GM06990 (cell line): ENCODE data around the gene KLHL34.

Source experiments
- DNase-seq: peaks from one replicate; pipeline ENCODE4 v3.0.0-alpha.2; 2011; ENCODE audit not compliant: insufficient read length; ENCODE audit errors: extremely low read depth
- H3K27me3 ChIP-seq: replicated peaks from 2 replicates; pipeline ENCODE4 v1.6.0; 2011; ENCODE audit warnings: low read length; ENCODE audit not compliant: control insufficient read depth, insufficient read depth
- H3K36me3 ChIP-seq: 2 replicates; pipeline ENCODE4 v1.5.1; 2011; ENCODE audit warnings: low read length; ENCODE audit not compliant: control insufficient read depth, insufficient read depth
- H3K4me3 ChIP-seq: replicated peaks from 2 replicates; pipeline ENCODE4 v1.5.1; 2011; ENCODE audit warnings: low read depth, mild to moderate bottlenecking, control low read depth, low read length
- TF ChIP-seq, protein P1 (sequence below): IDR thresholded peaks from 2 replicates; pipeline ENCODE4 v1.5.1; 2011; ENCODE audit warnings: low read length, control low read depth, mild to moderate bottlenecking, inconsistent platforms; ENCODE audit not compliant: insufficient read depth, poor library complexity, severe bottlenecking

The KLHL34 gene

DNA sequence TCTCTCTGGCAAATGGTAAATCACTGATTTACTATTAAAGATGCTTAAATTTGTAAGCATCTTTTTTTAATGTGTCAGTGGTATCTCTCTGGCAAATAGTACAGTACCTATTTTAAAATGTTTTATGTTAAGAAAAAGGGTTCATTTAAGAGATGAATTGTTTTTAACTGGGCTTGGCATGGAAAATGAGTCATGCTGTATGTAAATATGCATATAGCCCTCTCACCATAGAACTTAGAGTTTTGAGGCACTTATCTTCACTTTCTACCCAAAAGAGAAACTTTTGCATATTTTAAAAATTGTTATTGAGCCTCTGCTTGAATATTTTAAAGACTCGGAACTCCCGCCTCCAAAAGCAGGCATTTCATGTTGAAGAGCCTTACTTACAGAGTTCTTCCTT, 37.9 kb downstream of the KLHL34 start:
- DNase-seq: no peak
- Histone ChIP-seq H3K27me3 (no peaks in the 10 kb centered on the region), H3K4me3 (no peak overlapping the region), H3K36me3 (no peaks in the 10 kb centered on the region)
- TF ChIP-seq, protein P1, sequence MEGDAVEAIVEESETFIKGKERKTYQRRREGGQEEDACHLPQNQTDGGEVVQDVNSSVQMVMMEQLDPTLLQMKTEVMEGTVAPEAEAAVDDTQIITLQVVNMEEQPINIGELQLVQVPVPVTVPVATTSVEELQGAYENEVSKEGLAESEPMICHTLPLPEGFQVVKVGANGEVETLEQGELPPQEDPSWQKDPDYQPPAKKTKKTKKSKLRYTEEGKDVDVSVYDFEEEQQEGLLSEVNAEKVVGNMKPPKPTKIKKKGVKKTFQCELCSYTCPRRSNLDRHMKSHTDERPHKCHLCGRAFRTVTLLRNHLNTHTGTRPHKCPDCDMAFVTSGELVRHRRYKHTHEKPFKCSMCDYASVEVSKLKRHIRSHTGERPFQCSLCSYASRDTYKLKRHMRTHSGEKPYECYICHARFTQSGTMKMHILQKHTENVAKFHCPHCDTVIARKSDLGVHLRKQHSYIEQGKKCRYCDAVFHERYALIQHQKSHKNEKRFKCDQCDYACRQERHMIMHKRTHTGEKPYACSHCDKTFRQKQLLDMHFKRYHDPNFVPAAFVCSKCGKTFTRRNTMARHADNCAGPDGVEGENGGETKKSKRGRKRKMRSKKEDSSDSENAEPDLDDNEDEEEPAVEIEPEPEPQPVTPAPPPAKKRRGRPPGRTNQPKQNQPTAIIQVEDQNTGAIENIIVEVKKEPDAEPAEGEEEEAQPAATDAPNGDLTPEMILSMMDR: no peak

DNA sequence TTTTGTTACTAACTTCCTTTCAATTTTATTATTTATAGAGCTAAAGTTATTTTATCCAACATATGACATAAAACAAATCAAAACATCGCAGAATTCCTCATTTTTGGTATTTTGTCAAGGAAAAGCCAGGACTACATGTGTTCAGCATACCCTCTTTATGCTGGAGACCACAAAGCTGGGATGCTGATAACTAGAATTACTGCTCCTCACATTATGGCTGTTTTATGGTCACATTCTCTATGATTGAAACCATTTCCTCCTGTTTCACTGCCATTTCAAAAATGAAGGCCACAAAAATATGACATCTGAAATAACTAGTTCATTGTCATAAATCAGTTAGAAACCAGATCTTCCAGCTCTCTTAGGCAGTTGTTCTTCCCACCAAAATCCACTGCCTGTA, 41.7 kb downstream of the KLHL34 start:
- Histone ChIP-seq H3K36me3 (no peaks in the 10 kb centered on the region), H3K27me3 (no peaks in the 10 kb centered on the region), H3K4me3 (no peak overlapping the region)
- DNase-seq: no peak
- TF ChIP-seq, protein P1: no peak

DNA sequence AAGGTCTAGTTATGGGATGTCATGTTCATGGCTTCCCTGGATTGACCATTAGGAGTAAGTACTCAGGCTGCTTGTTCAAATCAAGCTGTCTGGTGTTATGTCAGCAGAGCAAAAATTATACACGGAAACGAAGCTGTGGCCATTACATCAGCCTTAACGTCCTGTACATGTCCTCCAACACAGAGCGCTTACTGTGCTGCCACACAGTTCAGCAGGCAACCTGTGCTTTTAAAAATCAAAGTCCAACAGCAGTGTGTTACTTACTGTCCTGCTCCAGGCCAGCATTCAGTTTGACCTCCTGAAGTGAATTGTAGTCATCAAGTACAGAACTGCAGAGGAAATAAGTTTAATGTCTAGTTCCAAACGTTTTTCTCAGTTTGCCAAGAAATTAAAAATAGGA, 46.0 kb downstream of the KLHL34 start:
- TF ChIP-seq, protein P1: no peak
- H3K4me3 ChIP-seq: no peak overlapping the region
- H3K36me3 ChIP-seq: no peaks in the 10 kb centered on the region
- no peak for DNase-seq
- no peaks in the 10 kb centered on the region for H3K27me3 ChIP-seq

DNA sequence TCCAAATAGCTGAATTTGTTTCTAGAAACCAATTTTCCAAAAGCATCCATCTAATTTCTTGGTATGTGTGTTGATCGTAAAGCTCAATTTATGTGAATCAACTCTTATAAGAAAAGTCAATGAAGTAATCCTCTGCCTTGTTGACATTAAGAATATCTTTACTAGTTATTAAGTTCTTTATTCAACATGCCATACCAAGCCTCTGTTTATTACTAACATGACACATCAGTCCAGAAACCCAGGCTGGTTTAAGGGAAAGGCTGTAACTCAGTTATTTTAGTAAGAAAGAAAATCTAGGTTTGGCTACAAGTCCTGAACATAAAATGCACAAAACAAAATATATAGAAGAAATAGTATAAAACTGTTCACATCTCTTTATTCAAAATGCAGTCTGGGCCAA, 48.0 kb downstream of the KLHL34 start:
- TF ChIP-seq, protein P1: no peak
- no peak for DNase-seq
- H3K4me3 ChIP-seq: no peak overlapping the region
- no peaks in the 10 kb centered on the region for H3K36me3 ChIP-seq
- no peaks in the 10 kb centered on the region for H3K27me3 ChIP-seq

DNA sequence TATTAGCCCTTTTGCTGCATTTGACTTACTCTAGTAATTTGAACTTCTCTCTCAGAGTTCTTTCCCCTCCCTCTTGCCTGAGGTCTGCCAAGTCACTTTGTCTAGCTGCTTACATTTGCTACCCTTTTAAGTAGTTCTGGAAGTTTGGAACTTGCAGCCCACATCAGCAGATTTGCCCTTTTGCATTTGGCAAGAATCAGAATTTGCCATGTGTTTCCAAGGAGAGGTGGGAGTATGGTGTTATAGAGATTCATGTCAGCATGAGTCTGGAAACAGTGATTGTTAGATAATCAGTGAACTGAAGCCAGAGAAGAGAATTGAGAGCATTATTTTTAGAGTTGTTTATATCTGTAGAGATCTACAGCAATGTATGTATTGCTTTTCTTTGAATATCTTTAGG, 52.1 kb downstream of the KLHL34 start:
- Histone ChIP-seq H3K27me3 (no peaks in the 10 kb centered on the region), H3K4me3 (no peak overlapping the region), H3K36me3 (no peaks in the 10 kb centered on the region)
- DNase-seq: no peak
- TF ChIP-seq, protein P1: no peak
